ENCODE results near the gene FAM149A.

DNA sequence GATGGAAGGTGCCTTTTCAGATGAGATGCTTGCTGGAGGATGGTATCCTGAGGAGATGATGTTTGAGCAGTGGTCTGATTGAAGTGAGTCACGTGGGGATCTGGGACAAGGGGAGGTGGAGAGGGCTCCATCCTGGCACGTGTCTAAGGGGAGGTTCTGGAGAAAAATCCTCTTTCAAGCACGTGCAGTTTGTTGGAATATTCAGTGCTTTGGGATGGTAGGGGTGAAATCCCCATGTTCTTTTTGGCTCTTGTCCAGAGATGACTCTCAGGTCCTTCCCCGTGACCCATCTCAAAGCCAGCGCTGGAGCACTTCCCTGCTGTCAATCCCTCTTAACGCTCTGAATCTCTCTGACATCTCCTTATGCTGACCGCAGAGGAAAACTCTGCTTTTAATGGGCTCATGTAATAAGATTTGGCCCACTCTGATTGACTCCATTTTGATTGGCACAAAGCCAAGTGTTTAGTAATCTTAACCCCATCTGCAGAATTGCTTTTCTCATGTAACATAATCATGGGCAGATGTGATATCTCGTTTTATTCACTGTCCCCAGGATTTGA, 112.0 kb downstream of the FAM149A start:
- TF ChIP-seq SUZ12 (IDR thresholded peaks at IDR 0.05; ENCODE audit: extremely low read depth, insufficient read depth, insufficient read length) (no peak), ZNF274 (IDR thresholded peaks at IDR 0.05; ENCODE audit: low read depth, low read length) (no peak)

Data from NT2/D1 (cell line).